Measurements from ENCODE around the gene MYH3.
A peak's percentile ranks its signal among the peaks of the same experiment; 100 is the strongest.

The MYH3 gene

GRCh38 chr17:10648956-10649355, 8.2 kb downstream of the MYH3 start:
- no peak for DNase-seq (ENCODE audit: low read depth)

GRCh38 chr17:10648381-10648780, 8.7 kb downstream of the MYH3 start:
- no peak for DNase-seq (ENCODE audit: low read depth)

- DNase-seq (ENCODE audit: low read depth): peak; percentile 58
These were observed 10.6 kb downstream of the MYH3 start for GRCh38 chr17:10646392-10646990.

- no peak for DNase-seq (ENCODE audit: low read depth)
These were observed 16.6 kb downstream of the MYH3 start for GRCh38 chr17:10640475-10640874.

GRCh38 chr17:10638151-10638550, 19.0 kb downstream of the MYH3 start:
- DNase-seq (ENCODE audit: low read depth): no peak

- no peak for DNase-seq (ENCODE audit: low read depth)
These were observed 21.8 kb downstream of the MYH3 start for GRCh38 chr17:10635290-10635689.

- DNase-seq (ENCODE audit: low read depth): no peak
These were observed 23.2 kb downstream of the MYH3 start for GRCh38 chr17:10633738-10634379.

GRCh38 chr17:10631701-10632100, 25.4 kb downstream of the MYH3 start:
- no peak for DNase-seq (ENCODE audit: low read depth)

- DNase-seq (ENCODE audit: low read depth): no peak
These were observed 25.9 kb downstream of the MYH3 start for GRCh38 chr17:10631048-10631700.

- no peak for DNase-seq (ENCODE audit: low read depth)
These were observed 27.4 kb downstream of the MYH3 start for GRCh38 chr17:10629706-10630105.

GRCh38 chr17:10628756-10629155, 28.4 kb downstream of the MYH3 start:
- DNase-seq (ENCODE audit: low read depth): no peak

GRCh38 chr17:10626390-10626789, 30.7 kb downstream of the MYH3 start:
- DNase-seq (ENCODE audit: low read depth): no peak

GRCh38 chr17:10624969-10625368, 32.1 kb downstream of the MYH3 start:
- DNase-seq (ENCODE audit: low read depth): no peak

GRCh38 chr17:10623737-10624338, 33.3 kb downstream of the MYH3 start:
- no peak for DNase-seq (ENCODE audit: low read depth)

GRCh38 chr17:10622617-10623485, 34.3 kb downstream of the MYH3 start:
- DNase-seq (ENCODE audit: low read depth): no peak

- no peak for DNase-seq (ENCODE audit: low read depth)
These were observed 35.7 kb downstream of the MYH3 start for GRCh38 chr17:10621397-10621796.

- DNase-seq (ENCODE audit: low read depth): no peak
These were observed 36.3 kb downstream of the MYH3 start for GRCh38 chr17:10620823-10621222.

- DNase-seq (ENCODE audit: low read depth): peak; percentile 63
These were observed 38.9 kb downstream of the MYH3 start for GRCh38 chr17:10618202-10618635.

- DNase-seq (ENCODE audit: low read depth): no peak
These were observed 40.0 kb downstream of the MYH3 start for GRCh38 chr17:10617120-10617505.

GRCh38 chr17:10616502-10617119, 40.5 kb downstream of the MYH3 start:
- DNase-seq (ENCODE audit: low read depth): peak; percentile 44

- peak; percentile 52 for DNase-seq (ENCODE audit: low read depth)
These were observed 42.5 kb downstream of the MYH3 start for GRCh38 chr17:10614536-10615155.

Measured in fibroblast of the conjunctiva (primary cell).